HG03558 (cell line): ENCODE data around the gene SCGB1D2.

ENCODE experiments used
- ATAC-seq: cut with Tn5 transposase; IDR thresholded peaks from one replicate; pipeline ENCODE4 v1.9.1; 2021; ENCODE audit warnings: moderate number of reproducible peaks; ENCODE audit not compliant: unreplicated experiment; ENCODE audit errors: extremely low read depth

Gene SCGB1D2

DNA sequence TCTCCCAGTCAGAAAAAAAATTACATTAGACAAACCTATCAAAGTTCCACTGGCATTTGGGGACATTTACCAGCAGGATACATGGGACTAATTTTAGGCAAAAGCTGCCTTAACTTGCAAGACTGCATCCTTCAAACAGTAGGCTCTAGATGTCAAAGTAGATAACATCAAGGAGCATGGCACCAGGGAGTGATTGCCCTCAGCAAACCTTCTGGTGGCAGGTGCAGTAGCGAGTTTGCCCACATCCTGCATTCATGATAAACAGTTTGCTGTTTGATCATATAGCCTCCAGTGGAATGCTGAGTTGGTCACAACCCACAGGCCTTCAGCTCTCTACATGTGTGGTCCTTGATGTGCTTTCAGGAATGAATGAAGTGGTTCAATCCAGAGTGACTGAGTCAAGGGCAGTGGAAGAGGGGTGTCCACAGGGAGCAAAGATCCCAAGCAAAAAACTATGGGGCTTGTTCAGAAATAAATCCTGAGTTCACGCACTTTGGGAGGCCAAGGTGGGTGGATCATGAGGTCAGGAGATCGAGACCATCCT is 12.0 kb downstream of the SCGB1D2 start:
- no peak for ATAC-seq

DNA sequence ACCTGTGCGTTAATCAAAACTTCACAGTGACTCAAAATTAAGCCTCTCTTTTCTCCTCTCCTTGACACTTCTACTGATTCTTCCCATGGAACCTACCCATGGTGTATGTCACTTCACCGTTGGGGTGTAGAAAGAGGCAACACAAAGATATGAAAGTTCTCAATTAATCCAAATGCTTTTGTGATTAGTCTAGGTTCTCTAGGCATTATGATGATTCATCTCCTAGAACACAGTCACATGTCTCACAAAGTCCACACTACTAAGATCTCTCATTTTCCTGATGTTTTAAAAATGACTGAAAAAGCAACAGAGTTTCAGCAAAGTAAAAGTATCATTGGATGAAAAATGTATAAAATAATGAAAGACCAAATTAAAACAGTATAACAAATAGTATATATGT is 14.2 kb downstream of the SCGB1D2 start:
- ATAC-seq, result no peak

DNA sequence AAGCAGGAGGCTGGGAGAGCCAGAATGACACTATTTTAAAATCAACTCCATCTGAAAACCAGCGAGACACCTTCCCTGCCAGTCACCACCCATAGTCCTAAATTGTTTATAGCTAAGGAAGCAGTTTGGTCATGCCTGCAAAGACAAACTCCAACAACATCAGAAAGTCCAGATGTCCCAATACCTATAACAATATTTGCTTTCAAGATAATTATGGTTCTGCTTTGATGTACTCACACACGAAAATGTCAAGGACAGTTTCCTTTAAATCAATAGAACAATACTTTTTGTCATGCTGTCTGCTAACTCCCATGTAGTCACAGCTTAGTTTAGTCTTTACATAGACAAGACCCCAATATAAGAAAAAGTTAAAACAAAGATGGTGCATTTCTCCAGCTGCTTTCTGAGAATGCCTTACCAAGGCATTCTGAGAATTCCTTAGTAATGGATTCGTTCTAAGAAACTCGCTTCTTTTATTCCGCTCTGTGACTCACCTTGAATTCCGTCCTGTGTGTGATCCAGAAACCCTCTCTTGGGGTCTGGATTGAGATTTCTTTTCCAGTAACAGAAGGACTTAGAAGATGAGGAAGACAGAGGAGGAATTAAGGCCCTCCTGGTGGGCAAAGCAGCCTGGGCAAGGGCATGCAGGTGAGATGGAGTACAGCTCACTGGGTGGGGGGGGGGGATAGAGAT is 18.4 kb downstream of the SCGB1D2 start:
- no peak for ATAC-seq

DNA sequence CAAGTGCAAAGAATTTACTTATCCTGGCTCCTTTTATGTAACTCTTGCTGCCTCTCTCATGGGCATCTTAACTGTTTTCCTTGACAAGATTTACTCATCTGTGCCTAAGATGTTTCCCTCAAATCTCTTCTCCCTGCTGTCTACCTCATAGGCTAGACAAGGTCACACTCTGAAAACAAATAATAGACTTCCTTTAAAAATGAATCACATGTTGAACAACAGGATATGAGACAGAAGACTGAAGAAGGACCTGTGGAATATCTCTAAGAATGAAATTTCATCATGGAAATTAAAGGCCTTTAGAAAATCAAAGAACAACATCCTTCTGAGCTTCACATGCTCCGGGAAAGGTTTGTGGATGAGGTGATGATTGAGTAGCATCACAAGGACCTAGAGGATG is 22.0 kb downstream of the SCGB1D2 start:
- ATAC-seq, result no peak

DNA sequence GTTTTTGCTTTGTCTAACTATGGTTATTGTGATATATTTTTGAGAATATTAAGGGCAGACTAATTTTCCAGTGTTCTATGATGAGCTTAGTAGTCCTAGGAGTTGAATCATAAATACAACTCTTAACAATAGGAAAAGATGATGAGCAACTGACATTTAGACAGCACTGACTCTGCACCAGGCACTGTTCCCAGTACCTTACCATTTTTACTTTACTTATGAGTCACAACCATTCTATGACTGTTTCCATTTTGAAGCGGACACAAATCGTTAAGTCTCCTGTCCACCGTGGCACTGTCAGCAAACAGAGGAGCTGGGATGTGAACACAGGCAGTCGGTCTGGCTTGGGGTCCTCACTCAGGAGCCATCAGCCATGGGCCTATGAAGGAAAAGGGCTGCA is 24.5 kb downstream of the SCGB1D2 start:
- ATAC-seq, result no peak

DNA sequence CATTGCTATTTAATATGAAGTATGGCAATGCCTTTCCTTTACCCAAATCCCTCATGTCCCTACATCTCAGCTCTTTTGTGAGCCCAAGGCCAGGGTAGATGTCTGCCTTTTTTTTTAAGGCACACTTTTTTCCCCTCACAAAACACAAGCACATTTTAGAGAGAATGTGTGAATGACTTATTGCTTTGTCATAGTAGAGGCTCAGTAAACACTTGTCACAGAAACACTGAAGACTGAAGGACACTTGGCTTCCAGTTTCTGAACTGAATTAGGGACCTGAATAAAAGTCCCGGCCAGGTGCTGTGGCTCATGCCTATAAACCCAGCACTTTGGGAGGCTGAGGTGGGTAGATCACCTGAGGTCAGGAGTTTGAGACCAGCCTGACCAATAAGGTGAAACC is 25.0 kb downstream of the SCGB1D2 start:
- ATAC-seq, result no peak

DNA sequence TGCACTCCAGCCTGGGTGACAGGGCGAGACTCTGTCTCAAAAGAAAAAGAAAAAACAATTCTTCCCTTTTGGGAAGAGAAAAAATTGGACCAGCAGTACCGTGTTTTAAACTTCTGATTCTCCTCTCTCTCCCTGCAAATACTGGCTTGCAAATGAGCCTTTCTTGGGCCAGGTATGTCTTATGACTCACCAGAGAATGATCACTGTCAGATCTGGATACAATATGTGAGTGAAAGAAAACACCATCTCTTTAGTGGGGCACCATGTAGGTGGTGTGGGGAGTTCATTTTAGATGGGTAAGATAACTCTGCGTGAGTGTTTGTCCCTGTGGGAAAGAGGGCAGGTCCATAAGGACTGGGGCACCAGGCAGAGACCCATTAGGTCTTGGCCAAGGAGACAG is 25.5 kb downstream of the SCGB1D2 start:
- no peak for ATAC-seq

DNA sequence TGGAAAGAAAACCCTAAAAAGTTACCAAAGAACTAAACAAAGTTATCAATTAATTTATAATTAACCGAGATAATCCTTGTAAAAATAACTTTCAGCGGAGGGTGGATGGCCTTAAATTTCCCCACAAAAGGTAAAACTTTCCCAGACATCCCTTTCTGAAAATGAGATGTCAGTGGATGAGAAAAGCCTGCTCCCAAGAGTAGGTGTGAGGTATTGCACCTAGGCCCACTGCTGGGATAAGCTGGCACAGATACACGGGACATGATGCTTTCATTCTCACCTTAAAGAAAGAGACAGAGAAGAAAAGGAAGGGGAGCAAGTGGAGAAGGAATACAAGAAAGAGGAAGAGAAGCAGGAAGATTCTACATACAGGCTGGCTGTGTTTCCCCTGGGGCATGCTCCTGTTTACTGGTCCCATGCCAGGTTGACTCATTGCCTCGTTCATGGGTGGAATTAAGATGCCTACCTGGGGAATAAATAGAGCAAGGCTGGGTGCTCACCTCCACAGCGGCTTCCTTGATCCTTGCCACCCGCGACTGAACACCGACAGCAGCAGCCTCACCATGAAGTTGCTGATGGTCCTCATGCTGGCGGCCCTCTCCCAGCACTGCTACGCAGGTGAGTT is 27.7 kb downstream of the SCGB1D2 start, which contains the start of gene SCGB2A2:
Gene SCGB2A2, plus strand, starts transcription at position 505 of the 625 bp plus-strand sequence. Its CDS starts 59 bp downstream, at position 564.
- no peak for ATAC-seq

DNA sequence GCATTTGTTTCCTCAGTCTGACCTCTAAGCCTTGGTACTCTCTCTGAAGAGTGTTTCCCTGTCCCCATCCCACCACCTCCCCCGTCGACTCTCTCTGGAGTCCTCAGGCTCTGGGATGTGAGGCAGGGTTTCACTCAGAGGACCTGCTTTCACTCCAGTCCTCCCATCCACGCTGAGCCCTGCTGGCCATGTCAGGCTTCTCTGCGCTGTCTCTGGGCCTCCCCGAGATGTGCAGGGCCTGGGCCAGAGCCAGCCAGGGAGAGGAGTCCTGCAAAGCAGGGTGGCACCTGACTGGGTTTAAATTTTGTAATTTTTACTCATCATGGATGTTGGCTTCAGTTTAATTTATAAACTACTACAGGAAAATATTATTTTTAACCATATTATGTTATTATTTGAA is 31.2 kb downstream of the SCGB1D2 start:
- no peak for ATAC-seq

DNA sequence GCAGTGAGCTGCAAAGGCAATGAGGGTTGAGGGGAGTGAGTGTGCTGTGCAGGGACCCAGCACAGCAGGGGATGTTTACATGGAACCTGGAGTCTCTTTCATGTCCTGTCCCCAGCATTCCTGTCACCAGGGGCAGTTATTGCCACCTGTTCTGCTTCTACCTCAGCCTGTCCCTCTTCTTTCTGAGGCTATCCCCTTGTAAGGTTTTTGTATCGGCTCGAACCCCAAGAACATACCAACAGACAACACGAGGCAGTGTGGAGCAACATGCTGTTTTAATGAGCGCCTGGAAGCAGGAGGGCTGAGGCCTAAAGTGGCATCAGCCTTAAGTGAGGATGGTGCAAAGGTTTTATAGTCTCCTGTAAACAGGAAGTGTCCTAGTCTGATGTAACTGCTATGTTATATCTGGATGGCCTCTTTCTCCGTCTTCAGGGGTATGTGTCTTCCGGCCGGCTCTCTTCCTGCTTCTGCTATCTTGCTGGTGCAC is 31.8 kb downstream of the SCGB1D2 start:
- ATAC-seq, result no peak

DNA sequence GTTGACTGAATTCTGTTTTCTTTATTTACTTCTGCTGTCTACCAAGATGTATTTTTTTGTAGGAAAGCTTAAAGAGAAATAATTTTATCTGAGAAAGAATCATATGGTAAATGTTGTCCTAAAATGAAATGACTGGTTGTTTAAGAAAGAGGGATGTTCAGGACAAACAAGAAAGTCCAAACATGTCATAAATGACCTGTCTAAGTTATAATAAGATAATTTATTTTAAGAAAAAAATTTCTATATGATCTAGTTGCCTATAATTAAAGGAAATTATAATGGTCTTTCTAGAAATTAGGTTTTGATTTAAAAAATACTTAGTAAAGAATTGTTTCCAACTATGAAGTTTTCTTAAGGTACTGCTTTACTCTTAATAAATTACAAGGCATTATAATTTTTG is 38.4 kb downstream of the SCGB1D2 start:
- no peak for ATAC-seq
